OCI-M1 (cell line): ENCODE results near the gene GNB1L.

ENCODE experiments used
- DNase-seq: peaks from one replicate; lab custom pipeline; 2025; lab: John Stamatoyannopoulos, UW

The GNB1L gene

GRCh38 chr22:19775496-19776325 lies 79.0 kb downstream of the GNB1L start:
- DNase-seq = no peak

GRCh38 chr22:19774628-19775027 lies 80.0 kb downstream of the GNB1L start:
- no peak for DNase-seq

- no peak for DNase-seq
Observed at GRCh38 chr22:19773470-19774040, 81.1 kb downstream of the GNB1L start.

GRCh38 chr22:19772673-19773469 lies 81.8 kb downstream of the GNB1L start:
- DNase-seq = peak; percentile 36

- no peak for DNase-seq
Observed at GRCh38 chr22:19772422-19772672, 82.3 kb downstream of the GNB1L start.

GRCh38 chr22:19770349-19771220 lies 84.1 kb downstream of the GNB1L start:
- no peak for DNase-seq

- no peak for DNase-seq
Observed at GRCh38 chr22:19769393-19769715, 85.3 kb downstream of the GNB1L start.

GRCh38 chr22:19767427-19768341 lies 87.0 kb downstream of the GNB1L start:
- DNase-seq = no peak

- DNase-seq = peak; percentile 97
Observed at GRCh38 chr22:19766511-19767426, 87.9 kb downstream of the GNB1L start.

- no peak for DNase-seq
Observed at GRCh38 chr22:19766240-19766510, 88.5 kb downstream of the GNB1L start.

GRCh38 chr22:19765477-19766239 lies 89.0 kb downstream of the GNB1L start:
- DNase-seq = peak; percentile 40

- DNase-seq = no peak
Observed at GRCh38 chr22:19764636-19765476, 89.8 kb downstream of the GNB1L start.

- no peak for DNase-seq
Observed at GRCh38 chr22:19764299-19764593, 90.4 kb downstream of the GNB1L start.

- DNase-seq = no peak
Observed at GRCh38 chr22:19763458-19764298, 91.0 kb downstream of the GNB1L start.

GRCh38 chr22:19762568-19763457 lies 91.9 kb downstream of the GNB1L start:
- no peak for DNase-seq

- DNase-seq = no peak
Observed at GRCh38 chr22:19761725-19762567, 92.7 kb downstream of the GNB1L start.
